ENCODE results near the gene ZC3H13. TPM values are rescaled to one million over a fixed set of nuclear protein-coding genes. Genes with fewer than 3 reads are reported as not detected.

ZC3H13 gene
- total RNA-seq, 1 experiment from 2014 or later: 8.2 TPM

GRCh38 chr13:45928843-45929242, 123.7 kb downstream of the ZC3H13 start:
- Histone ChIP-seq H3K4me3 (ENCODE audit: insufficient read depth, low read depth, low read length) (no peak overlapping the region), H3K27me3 (ENCODE audit: control insufficient read depth, insufficient read depth, low read length) (no peaks in the 10 kb centered on the region), H3K36me3 (replicated peaks; ENCODE audit: control insufficient read depth, insufficient read depth, low read length) (no peaks in the 10 kb centered on the region)
- DNase-seq: no peak

GRCh38 chr13:45928176-45928575, 124.4 kb downstream of the ZC3H13 start:
- Histone ChIP-seq H3K36me3 (replicated peaks; ENCODE audit: control insufficient read depth, insufficient read depth, low read length) (no peaks in the 10 kb centered on the region), H3K27me3 (ENCODE audit: control insufficient read depth, insufficient read depth, low read length) (no peaks in the 10 kb centered on the region), H3K4me3 (ENCODE audit: insufficient read depth, low read depth, low read length) (no peak overlapping the region)
- no peak for DNase-seq

- H3K36me3 ChIP-seq (replicated peaks; ENCODE audit: control insufficient read depth, insufficient read depth, low read length): no peaks in the 10 kb centered on the region
- no peak overlapping the region for H3K4me3 ChIP-seq (ENCODE audit: insufficient read depth, low read depth, low read length)
- DNase-seq: no peak
- H3K27me3 ChIP-seq (ENCODE audit: control insufficient read depth, insufficient read depth, low read length): no peaks in the 10 kb centered on the region
Observed at GRCh38 chr13:45926741-45927140, 125.8 kb downstream of the ZC3H13 start.

- Histone ChIP-seq H3K36me3 (replicated peaks; ENCODE audit: control insufficient read depth, insufficient read depth, low read length) (no peaks in the 10 kb centered on the region), H3K27me3 (ENCODE audit: control insufficient read depth, insufficient read depth, low read length) (no peaks in the 10 kb centered on the region), H3K4me3 (ENCODE audit: insufficient read depth, low read depth, low read length) (no peak overlapping the region)
- DNase-seq: no peak
Observed at GRCh38 chr13:45925151-45925550, 127.4 kb downstream of the ZC3H13 start.

- DNase-seq: no peak
- no peak overlapping the region for H3K4me3 ChIP-seq (ENCODE audit: insufficient read depth, low read depth, low read length)
- no peaks in the 10 kb centered on the region for H3K27me3 ChIP-seq (ENCODE audit: control insufficient read depth, insufficient read depth, low read length)
- no peaks in the 10 kb centered on the region for H3K36me3 ChIP-seq (replicated peaks; ENCODE audit: control insufficient read depth, insufficient read depth, low read length)
Observed at GRCh38 chr13:45921162-45921736, 131.3 kb downstream of the ZC3H13 start.

- no peak overlapping the region for H3K4me3 ChIP-seq (ENCODE audit: insufficient read depth, low read depth, low read length)
- H3K27me3 ChIP-seq (ENCODE audit: control insufficient read depth, insufficient read depth, low read length): no peaks in the 10 kb centered on the region
- no peak for DNase-seq
- no peaks in the 10 kb centered on the region for H3K36me3 ChIP-seq (replicated peaks; ENCODE audit: control insufficient read depth, insufficient read depth, low read length)
Observed at GRCh38 chr13:45918597-45918996, 133.9 kb downstream of the ZC3H13 start.

- Histone ChIP-seq H3K4me3 (ENCODE audit: insufficient read depth, low read depth, low read length) (no peak overlapping the region), H3K27me3 (ENCODE audit: control insufficient read depth, insufficient read depth, low read length) (no peaks in the 10 kb centered on the region), H3K36me3 (replicated peaks; ENCODE audit: control insufficient read depth, insufficient read depth, low read length) (no peaks in the 10 kb centered on the region)
- no peak for DNase-seq
Observed at GRCh38 chr13:45917019-45917418, 135.5 kb downstream of the ZC3H13 start.

DNA sequence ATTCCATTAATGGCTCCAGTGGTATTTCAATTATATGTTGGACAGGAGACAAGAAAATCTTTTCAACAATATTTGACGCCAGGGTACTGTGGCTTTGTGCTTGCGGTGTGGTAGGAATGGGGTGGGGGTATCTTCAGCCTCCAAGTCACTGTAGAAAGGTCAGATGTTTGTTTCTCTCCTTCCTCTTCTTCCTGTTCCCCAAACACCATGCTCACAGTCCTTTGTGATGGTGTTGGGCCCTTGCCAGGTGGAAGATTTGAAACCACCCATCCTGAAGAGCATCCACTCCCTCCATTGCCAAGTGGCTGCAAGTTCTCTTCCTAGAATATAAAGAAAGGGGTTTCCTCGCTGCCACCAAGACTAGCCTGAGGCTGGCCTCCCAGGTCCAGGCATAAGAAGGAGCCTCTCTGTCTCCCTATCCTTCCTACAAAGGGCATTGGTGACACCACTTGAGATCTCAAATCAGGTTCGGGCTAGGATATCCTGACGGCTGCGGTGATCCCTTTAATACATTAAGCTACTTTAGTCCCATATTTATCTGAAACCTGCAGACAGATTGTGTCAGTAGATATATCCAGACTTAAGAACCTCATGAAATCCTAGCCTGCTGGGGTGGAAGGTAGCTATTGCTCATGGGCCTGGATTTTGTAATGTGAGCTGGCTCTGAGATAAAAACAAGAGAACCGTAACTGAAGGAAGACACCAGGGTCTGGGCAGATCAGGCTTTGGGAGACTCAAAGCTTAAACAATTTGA, 136.7 kb downstream of the ZC3H13 start:
- no peak overlapping the region for H3K4me3 ChIP-seq (ENCODE audit: insufficient read depth, low read depth, low read length)
- H3K27me3 ChIP-seq (ENCODE audit: control insufficient read depth, insufficient read depth, low read length): no peaks in the 10 kb centered on the region
- H3K36me3 ChIP-seq (replicated peaks; ENCODE audit: control insufficient read depth, insufficient read depth, low read length): no peaks in the 10 kb centered on the region
- DNase-seq: no peak

GRCh38 chr13:45909673-45910072, 142.9 kb downstream of the ZC3H13 start:
- Histone ChIP-seq H3K27me3 (ENCODE audit: control insufficient read depth, insufficient read depth, low read length) (no peaks in the 10 kb centered on the region), H3K4me3 (ENCODE audit: insufficient read depth, low read depth, low read length) (no peak overlapping the region), H3K36me3 (replicated peaks; ENCODE audit: control insufficient read depth, insufficient read depth, low read length) (no peaks in the 10 kb centered on the region)
- no peak for DNase-seq

- Histone ChIP-seq H3K36me3 (replicated peaks; ENCODE audit: control insufficient read depth, insufficient read depth, low read length) (no peaks in the 10 kb centered on the region), H3K4me3 (ENCODE audit: insufficient read depth, low read depth, low read length) (no peak overlapping the region), H3K27me3 (ENCODE audit: control insufficient read depth, insufficient read depth, low read length) (no peaks in the 10 kb centered on the region)
- DNase-seq: no peak
Observed at GRCh38 chr13:45909089-45909488, 143.5 kb downstream of the ZC3H13 start.

DNA sequence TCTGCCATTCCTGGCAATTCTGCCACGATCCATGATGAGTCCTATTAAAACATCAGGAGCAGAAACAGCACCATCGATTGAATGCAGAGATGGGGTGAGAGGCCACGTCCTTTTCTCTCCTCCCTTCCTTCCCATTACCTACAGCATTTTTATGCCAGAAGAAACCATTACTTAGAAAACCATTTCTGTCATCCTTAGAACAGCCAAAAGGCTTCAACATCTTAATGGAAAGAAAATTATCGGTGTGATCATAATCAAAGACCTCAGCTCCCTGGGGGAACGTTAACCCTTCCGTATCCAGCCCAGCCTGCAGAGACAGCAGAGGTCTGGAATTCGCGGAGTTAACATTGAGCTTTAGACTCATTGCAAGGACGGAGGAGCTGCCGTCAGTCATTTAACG, 145.0 kb downstream of the ZC3H13 start:
- Histone ChIP-seq H3K27me3 (ENCODE audit: control insufficient read depth, insufficient read depth, low read length) (no peaks in the 10 kb centered on the region), H3K36me3 (replicated peaks; ENCODE audit: control insufficient read depth, insufficient read depth, low read length) (no peaks in the 10 kb centered on the region), H3K4me3 (ENCODE audit: insufficient read depth, low read depth, low read length) (no peak overlapping the region)
- DNase-seq: no peak

Other genes starting within 250 kb of the ZC3H13 start
- 0.07 TPM in 1 of 2 replicates, not detected in the other for gene SIAH3, start 201.0 kb downstream of the ZC3H13 start, total RNA-seq (2014; rRNA removed; shearing (Covaris generic))
- not detected in 2 replicates for gene CPB2, start 52.3 kb upstream of the ZC3H13 start, total RNA-seq (2014; rRNA removed; shearing (Covaris generic))
- 0.62 and 1.9 TPM in 2 replicates for gene LCP1, start 129.4 kb upstream of the ZC3H13 start, total RNA-seq (2014; rRNA removed; shearing (Covaris generic))
- gene LRRC63, start 159.2 kb upstream of the ZC3H13 start, total RNA-seq (2014; rRNA removed; shearing (Covaris generic)): not detected in 2 replicates

Data from H7 (cell line).